CD1c-positive myeloid dendritic cell (primary cell): ENCODE results near the gene LTN1.
"Not testable (repeated sequence)": the region's sequence is repeated elsewhere in the genome, so short reads cannot be mapped to it uniquely, and the experiment has no call there.

Experiments used
- DNase-seq: peaks from one replicate; pipeline ENCODE4 v3.0.0-alpha.2; 2016; ENCODE audit errors: extremely low spot score

The LTN1 gene

GRCh38 chr21:28982637-28983036 is 10.0 kb downstream of the LTN1 start:
- no peak for DNase-seq

GRCh38 chr21:28979092-28979491 is 13.6 kb downstream of the LTN1 start:
- no peak for DNase-seq

GRCh38 chr21:28975397-28975796 is 17.3 kb downstream of the LTN1 start:
- DNase-seq, result no peak

GRCh38 chr21:28974531-28975227 is 18.0 kb downstream of the LTN1 start:
- no peak for DNase-seq

GRCh38 chr21:28972398-28972797 is 20.3 kb downstream of the LTN1 start:
- no peak for DNase-seq

GRCh38 chr21:28971171-28971570 is 21.5 kb downstream of the LTN1 start:
- DNase-seq, result no peak

- no peak for DNase-seq
These were observed 28.8 kb downstream of the LTN1 start for GRCh38 chr21:28963831-28964230.

- DNase-seq, result no peak
These were observed 30.2 kb downstream of the LTN1 start for GRCh38 chr21:28962465-28962864.

- no peak for DNase-seq
These were observed 30.8 kb downstream of the LTN1 start for GRCh38 chr21:28961927-28962326.

- DNase-seq, result no peak
These were observed 32.4 kb downstream of the LTN1 start for GRCh38 chr21:28960245-28960644.

- no peak for DNase-seq
These were observed 33.1 kb downstream of the LTN1 start for GRCh38 chr21:28959367-28960099.

- no peak for DNase-seq
These were observed 39.4 kb downstream of the LTN1 start for GRCh38 chr21:28953247-28953646.

GRCh38 chr21:28952686-28953085 is 40.0 kb downstream of the LTN1 start:
- DNase-seq, result no peak

- DNase-seq, result no peak
These were observed 43.4 kb downstream of the LTN1 start for GRCh38 chr21:28949318-28949717.

GRCh38 chr21:28944296-28944695 is 48.4 kb downstream of the LTN1 start:
- DNase-seq, result no peak

GRCh38 chr21:28943631-28944030 is 49.0 kb downstream of the LTN1 start:
- no peak for DNase-seq

GRCh38 chr21:28938726-28939125 is 54.0 kb downstream of the LTN1 start:
- DNase-seq, result no peak

GRCh38 chr21:28937737-28938136 is 54.9 kb downstream of the LTN1 start:
- no peak for DNase-seq

- DNase-seq, result no peak
These were observed 56.0 kb downstream of the LTN1 start for GRCh38 chr21:28936721-28937120.

GRCh38 chr21:28936036-28936435 is 56.6 kb downstream of the LTN1 start:
- DNase-seq, result no peak

GRCh38 chr21:28932717-28933116 is 60.0 kb downstream of the LTN1 start:
- no peak for DNase-seq

- DNase-seq, result not testable (repeated sequence)
These were observed 60.8 kb downstream of the LTN1 start for GRCh38 chr21:28931708-28932372.
